Liver (tissue), 9 donors: ENCODE data around the gene ABHD14A. TPM values are rescaled to one million over a fixed set of nuclear protein-coding genes. Genes with fewer than 3 reads are reported as not detected.
A peak's percentile ranks its signal among the peaks of the same experiment; 100 is the strongest.

ENCODE experiments used
- DNase-seq: peaks from one replicate; pipeline ENCODE4 v3.0.0-alpha.2; 2017; ENCODE audit warnings: low spot score
- H3K27ac ChIP-seq, 2 donors: one replicate each; pipeline ENCODE4 v1.7.0; 2013; ENCODE audit warnings: inconsistent platforms in 2 of 2, low read length in 2 of 2, control low read depth in 1 of 2, low read depth in 1 of 2, mild to moderate bottlenecking in 1 of 2
- H3K27me3 ChIP-seq, 4 donors: one replicate each; pipeline versions ENCODE4 v1.6.1 to v1.7.0; 2013; ENCODE audit warnings: low read length in 3 of 4, inconsistent platforms in 1 of 4, mild to moderate bottlenecking in 1 of 4, moderate library complexity in 1 of 4; ENCODE audit not compliant: control insufficient read depth in 4 of 4, insufficient read depth in 4 of 4
- H3K36me3 ChIP-seq, 4 donors: one replicate each; pipeline versions ENCODE4 v1.6.1 to v1.7.0; 2013; ENCODE audit warnings: low read length in 3 of 4, mild to moderate bottlenecking in 3 of 4, low read depth in 1 of 4, moderate library complexity in 1 of 4; ENCODE audit not compliant: control insufficient read depth in 4 of 4, insufficient read depth in 3 of 4
- H3K4me1 ChIP-seq, 4 donors: one replicate each; pipeline versions ENCODE4 v1.6.1 to v1.7.0; 2013; ENCODE audit warnings: low read length in 3 of 4, mild to moderate bottlenecking in 3 of 4, moderate library complexity in 1 of 4; ENCODE audit not compliant: control insufficient read depth in 4 of 4, insufficient read depth in 4 of 4
- H3K4me3 ChIP-seq, 3 donors: one replicate each; pipeline versions ENCODE4 v1.6.1 to v1.7.0; 2013; ENCODE audit warnings: low read length in 3 of 3, control low read depth in 1 of 3, low read depth in 1 of 3, mild to moderate bottlenecking in 1 of 3
- H3K9ac ChIP-seq, 2 donors: one replicate each; pipeline ENCODE4 v1.7.0; 2013; ENCODE audit warnings: low read length in 2 of 2, mild to moderate bottlenecking in 2 of 2, moderate library complexity in 2 of 2, control low read depth in 1 of 2, low read depth in 1 of 2
- H3K9me3 ChIP-seq, 4 donors: one replicate each; pipeline versions ENCODE4 v1.6.1 to v1.7.0; 2013; ENCODE audit warnings: low read length in 3 of 4; ENCODE audit not compliant: control insufficient read depth in 4 of 4
- HNF4A ChIP-seq, 2 donors: conservative IDR thresholded peaks; 2 replicates each; pipeline ENCODE4 v1.6.1; 2016; ENCODE audit warnings: antibody characterized with exemption in 2 of 2, mild to moderate bottlenecking in 2 of 2
- JUND ChIP-seq, 2 donors: IDR thresholded peaks; 2 replicates each; pipeline ENCODE4 v1.6.1; 2016; ENCODE audit warnings: antibody characterized with exemption in 2 of 2
- RAD21 ChIP-seq, 2 donors: IDR thresholded peaks; 2 replicates each; pipeline ENCODE4 v1.6.1; 2016; ENCODE audit warnings: antibody characterized with exemption in 2 of 2, mild to moderate bottlenecking in 2 of 2
- WGBS: extraction: QIAGEN DNeasy Blood & Tissue Kit; methylation state at CpG from one replicate; pipeline ENCODE4 v1.1.7; 2013; 5-methylcytosine and 5-hydroxymethylcytosine counted together
- polyA plus RNA-seq, 2 donors: library from polyadenylated mRNA; stranded (reverse) in 1 of 2; unstranded in 1 of 2; fragments of 200-250 nt in 1 of 2; fragments of >200 nt in 1 of 2; fragmentation: Nextera tagmentation in 1 of 2; extraction: Ambion mirVana in 1 of 2; gene quantifications; one replicate each; pipeline versions ENCODE4 v1.2.1 to v1.2.3, GENCODE V29; 2013 to 2015
- total RNA-seq, 2 donors: library from RNA; depleted of rRNA; stranded (reverse); fragments of >200 nt; gene quantifications; one replicate each; pipeline ENCODE4 v1.2.3, GENCODE V29; 2014
- TF ChIP-seq, protein P1 (sequence below): fragments of 150-350 bp; IDR thresholded peaks from 2 replicates; pipeline ENCODE4 v1.5.1; 2017; ENCODE audit warnings: improper control_type of control experiment, low read depth, low read length; ENCODE audit not compliant: missing input control
- TF ChIP-seq, protein P2 (sequence below): IDR thresholded peaks from 2 replicates; pipeline ENCODE4 v1.6.1; 2016; ENCODE audit warnings: antibody characterized with exemption
- donor health status: healthy.
- donor health status: healthy.
- donor health status: healthy.
- donor health status: healthy.
- donor health status: healthy.

Gene ABHD14A
- total and polyA plus RNA-seq, 4 donors: 8.2 to 19.9 (median 13.4) TPM

DNA sequence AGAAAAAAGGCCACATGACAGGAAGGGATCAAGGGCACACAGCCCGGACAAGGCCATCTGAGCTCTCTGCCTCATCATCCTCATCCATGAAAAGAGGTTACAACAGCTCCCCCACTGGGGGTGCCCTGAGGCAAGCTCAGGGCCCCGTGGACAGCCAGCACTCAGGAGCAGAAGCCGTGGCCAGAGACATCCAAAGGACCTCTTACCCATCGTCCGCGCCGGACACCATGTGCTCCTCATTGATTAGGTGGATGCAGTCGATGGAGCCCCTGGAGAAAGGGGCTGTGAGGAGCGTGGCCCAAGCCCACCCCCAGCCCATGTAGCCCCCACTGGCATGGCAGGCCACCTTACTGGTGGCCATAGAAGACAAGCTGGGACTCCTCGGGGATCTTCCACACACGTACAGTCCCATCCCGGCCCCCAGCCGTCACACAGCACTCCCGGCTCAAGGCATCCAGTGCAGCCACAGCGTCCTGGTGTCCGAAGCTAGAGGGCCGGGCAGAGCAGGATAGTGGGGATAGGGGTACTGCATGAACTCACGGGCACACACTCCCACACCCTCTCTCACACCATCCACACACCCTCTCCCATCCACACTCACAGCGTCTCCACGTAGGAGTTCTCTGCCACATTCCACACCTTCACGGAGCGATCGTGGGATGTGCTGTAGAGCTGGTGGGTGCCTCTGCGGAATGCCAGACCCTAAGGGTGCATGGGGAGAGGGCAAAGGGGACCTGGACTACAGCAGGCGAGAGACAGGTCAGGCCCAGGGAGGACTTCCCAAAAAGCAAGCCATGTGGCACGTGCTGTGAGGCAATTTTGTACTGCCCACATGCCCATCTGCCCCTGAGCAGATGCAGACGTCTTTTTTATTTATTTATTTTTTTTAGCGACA lies 39.6 kb upstream of the ABHD14A start:
- Histone ChIP-seq H3K4me3 (no peak overlapping the region), H3K4me1 (peaks cover 0 to 2% (median 1%) of the 10 kb centered on the region in 4 donors), H3K9ac (peak overlapping the region in 1 of 2 donors; percentile 20), H3K27me3 (no peaks in the 10 kb centered on the region), H3K27ac (no peak overlapping the region), H3K9me3 (no peaks in the 10 kb centered on the region), H3K36me3 (peaks cover 18 to 56% (median 36%) of the 10 kb centered on the region in 4 donors)
- 96% methylated on average over 28 of the region's 28 CpGs for WGBS
- TF ChIP-seq, protein P1, sequence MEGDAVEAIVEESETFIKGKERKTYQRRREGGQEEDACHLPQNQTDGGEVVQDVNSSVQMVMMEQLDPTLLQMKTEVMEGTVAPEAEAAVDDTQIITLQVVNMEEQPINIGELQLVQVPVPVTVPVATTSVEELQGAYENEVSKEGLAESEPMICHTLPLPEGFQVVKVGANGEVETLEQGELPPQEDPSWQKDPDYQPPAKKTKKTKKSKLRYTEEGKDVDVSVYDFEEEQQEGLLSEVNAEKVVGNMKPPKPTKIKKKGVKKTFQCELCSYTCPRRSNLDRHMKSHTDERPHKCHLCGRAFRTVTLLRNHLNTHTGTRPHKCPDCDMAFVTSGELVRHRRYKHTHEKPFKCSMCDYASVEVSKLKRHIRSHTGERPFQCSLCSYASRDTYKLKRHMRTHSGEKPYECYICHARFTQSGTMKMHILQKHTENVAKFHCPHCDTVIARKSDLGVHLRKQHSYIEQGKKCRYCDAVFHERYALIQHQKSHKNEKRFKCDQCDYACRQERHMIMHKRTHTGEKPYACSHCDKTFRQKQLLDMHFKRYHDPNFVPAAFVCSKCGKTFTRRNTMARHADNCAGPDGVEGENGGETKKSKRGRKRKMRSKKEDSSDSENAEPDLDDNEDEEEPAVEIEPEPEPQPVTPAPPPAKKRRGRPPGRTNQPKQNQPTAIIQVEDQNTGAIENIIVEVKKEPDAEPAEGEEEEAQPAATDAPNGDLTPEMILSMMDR: no peak
- DNase-seq: no peak

DNA sequence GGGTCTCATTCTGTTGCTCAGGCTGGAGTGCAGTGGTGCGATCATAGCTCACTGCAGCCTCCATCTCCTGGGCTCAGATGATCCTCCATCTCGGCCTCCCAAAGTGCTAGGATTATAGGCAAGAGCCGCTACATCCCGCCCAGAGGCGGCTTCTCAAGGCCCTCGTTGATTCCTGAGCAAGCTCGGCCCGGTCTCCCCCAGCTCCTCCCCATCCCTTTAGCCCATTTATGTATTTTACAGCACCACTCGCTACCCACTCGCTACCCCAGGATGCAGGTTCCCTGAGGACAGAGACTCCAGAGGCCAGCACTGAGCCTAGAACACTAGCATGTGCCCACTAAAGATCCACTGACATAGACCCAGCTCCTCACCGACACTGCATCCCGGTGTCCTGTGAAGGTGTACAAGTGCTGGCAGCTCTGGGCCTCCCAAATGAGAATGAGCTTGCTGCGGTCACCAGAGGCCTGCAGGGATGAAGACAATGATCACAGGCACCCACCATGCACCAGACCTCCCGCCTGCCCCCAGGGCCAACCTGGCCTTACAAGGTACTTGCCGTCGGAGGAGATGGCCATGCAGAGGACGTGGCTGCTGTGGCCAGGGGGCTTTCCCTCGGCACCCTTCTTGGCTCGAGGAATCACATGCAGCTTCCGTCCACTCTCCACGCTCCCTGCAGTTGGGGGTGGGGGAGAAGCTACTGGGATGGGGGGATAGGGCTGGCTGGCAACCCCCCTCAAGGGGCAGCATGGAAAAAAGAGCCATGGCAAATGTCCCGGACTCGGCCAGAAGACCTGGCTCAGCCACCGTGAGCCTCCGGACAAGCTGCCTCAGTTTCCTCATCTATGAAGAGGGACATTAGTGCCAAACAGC lies 38.7 kb upstream of the ABHD14A start:
- Histone ChIP-seq H3K27me3 (no peaks in the 10 kb centered on the region), H3K9ac (no peak overlapping the region), H3K27ac (no peak overlapping the region), H3K9me3 (no peaks in the 10 kb centered on the region), H3K4me3 (no peak overlapping the region), H3K36me3 (peaks cover 18 to 56% (median 36%) of the 10 kb centered on the region in 4 donors), H3K4me1 (peaks cover 5 to 11% (median 10%) of the 10 kb centered on the region in 4 donors)
- WGBS: 97% methylated on average over 25 of the region's 25 CpGs
- no peak for TF ChIP-seq JUND (IDR thresholded peaks at IDR 0.05)
- TF ChIP-seq HNF4A (conservative IDR thresholded peaks at IDR 0.05): no peak
- TF ChIP-seq, protein P2, sequence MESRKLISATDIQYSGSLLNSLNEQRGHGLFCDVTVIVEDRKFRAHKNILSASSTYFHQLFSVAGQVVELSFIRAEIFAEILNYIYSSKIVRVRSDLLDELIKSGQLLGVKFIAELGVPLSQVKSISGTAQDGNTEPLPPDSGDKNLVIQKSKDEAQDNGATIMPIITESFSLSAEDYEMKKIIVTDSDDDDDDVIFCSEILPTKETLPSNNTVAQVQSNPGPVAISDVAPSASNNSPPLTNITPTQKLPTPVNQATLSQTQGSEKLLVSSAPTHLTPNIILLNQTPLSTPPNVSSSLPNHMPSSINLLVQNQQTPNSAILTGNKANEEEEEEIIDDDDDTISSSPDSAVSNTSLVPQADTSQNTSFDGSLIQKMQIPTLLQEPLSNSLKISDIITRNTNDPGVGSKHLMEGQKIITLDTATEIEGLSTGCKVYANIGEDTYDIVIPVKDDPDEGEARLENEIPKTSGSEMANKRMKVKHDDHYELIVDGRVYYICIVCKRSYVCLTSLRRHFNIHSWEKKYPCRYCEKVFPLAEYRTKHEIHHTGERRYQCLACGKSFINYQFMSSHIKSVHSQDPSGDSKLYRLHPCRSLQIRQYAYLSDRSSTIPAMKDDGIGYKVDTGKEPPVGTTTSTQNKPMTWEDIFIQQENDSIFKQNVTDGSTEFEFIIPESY: no peak
- DNase-seq: no peak

DNA sequence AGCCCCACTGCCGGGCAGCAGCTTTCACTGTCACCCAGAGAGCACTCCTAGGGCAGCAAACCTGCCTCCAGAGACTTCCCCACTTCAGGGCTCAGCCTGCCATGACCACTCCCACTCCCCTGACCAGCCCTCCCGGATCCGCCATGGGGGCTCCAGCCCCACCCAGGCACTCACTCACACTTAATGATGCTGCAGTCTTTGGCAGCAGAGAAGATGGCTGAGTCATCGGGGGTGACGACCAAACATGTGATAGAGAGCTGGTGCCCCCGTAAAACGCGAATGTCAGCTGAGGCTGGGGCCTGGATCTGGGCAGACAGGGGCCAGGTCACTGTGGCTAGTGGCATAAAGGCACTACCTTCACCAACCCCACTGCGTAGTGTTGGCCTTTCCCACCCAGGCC lies 37.9 kb upstream of the ABHD14A start:
- Histone ChIP-seq H3K9ac (no peak overlapping the region), H3K9me3 (no peaks in the 10 kb centered on the region), H3K4me3 (no peak overlapping the region), H3K27ac (no peak overlapping the region), H3K4me1 (peaks cover 5 to 18% (median 14%) of the 10 kb centered on the region in 4 donors), H3K36me3 (peaks cover 18 to 56% (median 36%) of the 10 kb centered on the region in 4 donors), H3K27me3 (no peaks in the 10 kb centered on the region)
- TF ChIP-seq RAD21 (IDR thresholded peaks at IDR 0.05): no peak
- 93% methylated on average over 9 of the region's 9 CpGs for WGBS
- DNase-seq: no peak
